H4 (cell line): ENCODE results near the gene HJV. TPM values are rescaled to one million over a fixed set of nuclear protein-coding genes. Genes with fewer than 3 reads are reported as not detected.

Source experiments
- DNase-seq: peaks from one replicate; pipeline ENCODE4 v3.0.0-alpha.2; 2015; ENCODE audit warnings: low spot score
- total RNA-seq: library from RNA; depleted of rRNA; stranded (reverse); fragments of >200 nt; shearing (Covaris generic); gene quantifications from 2 replicates; pipeline ENCODE4 v1.2.3, GENCODE V29; 2014; rRNA removed

HJV gene
- total RNA-seq, 1 experiment from 2014 or later, result not detected

- DNase-seq, result peak; percentile 87
Observed at GRCh38 chr1:145977486-145978470, 43.8 kb downstream of the HJV start.

- no peak for DNase-seq
Observed at GRCh38 chr1:145977016-145977415, 44.5 kb downstream of the HJV start.

GRCh38 chr1:145975216-145975615, 46.3 kb downstream of the HJV start:
- DNase-seq, result no peak

- DNase-seq, result no peak
Observed at GRCh38 chr1:145974721-145975120, 46.8 kb downstream of the HJV start.

- no peak for DNase-seq
Observed at GRCh38 chr1:145972580-145972979, 49.0 kb downstream of the HJV start.

Other genes with a start within 250 kb of the HJV start
- gene RNF115, start 197.6 kb downstream of the HJV start, total RNA-seq, result 6.3 and 6.6 TPM in 2 replicates
- 30.1 and 34.9 TPM in 2 replicates for gene POLR3C, start 197.5 kb downstream of the HJV start, total RNA-seq
- 10.1 and 10.3 TPM in 2 replicates for gene NUDT17, start 176.1 kb downstream of the HJV start, total RNA-seq
- gene PIAS3, start 162.7 kb downstream of the HJV start, total RNA-seq, result 10.2 and 12.8 TPM in 2 replicates
- not detected in 2 replicates for gene ANKRD35, start 135.9 kb downstream of the HJV start, total RNA-seq
- 0.08 and 0.27 TPM in 2 replicates for gene ITGA10, start 111.7 kb downstream of the HJV start, total RNA-seq
- 24.4 and 37.4 TPM in 2 replicates for gene PEX11B, start 103.0 kb downstream of the HJV start, total RNA-seq
- 335 and 394 TPM in 2 replicates for gene RBM8A, start 94.3 kb downstream of the HJV start, total RNA-seq
- 15.1 and 18.7 TPM in 2 replicates for gene LIX1L, start 63.7 kb downstream of the HJV start, total RNA-seq
- 0.54 and 0.70 TPM in 2 replicates for gene ANKRD34A, start 57.2 kb downstream of the HJV start, total RNA-seq
- gene POLR3GL, start 57.0 kb downstream of the HJV start, total RNA-seq, result 16.9 and 21.2 TPM in 2 replicates
- 101 and 102 TPM in 2 replicates for gene TXNIP, start 25.2 kb downstream of the HJV start, total RNA-seq
- 0.35 and 0.54 TPM in 2 replicates for gene NBPF10, start 123.1 kb upstream of the HJV start, total RNA-seq
- gene NOTCH2NLA, start 207.3 kb upstream of the HJV start, total RNA-seq, result 12.8 and 17.2 TPM in 2 replicates